Testis (tissue), 2 donors: ENCODE measurements around the gene DOHH.

Experiments used
- POLR2A ChIP-seq: fragments of 450-650 bp; IDR thresholded peaks from one replicate; pipeline ENCODE4 v1.6.1; 2017; ENCODE audit warnings: antibody characterized with exemption, mild to moderate bottlenecking, moderate library complexity
- TF ChIP-seq, protein P1 (sequence below), 3 experiments: fragments of 450-650 bp in 2 of 3; fragments of 200-600 bp in 1 of 3; sonication (generic) in 1 of 3; IDR thresholded peaks; one replicate each; pipeline ENCODE4 v1.5.1; 2016 to 2019; ENCODE audit warnings: antibody characterized with exemption in 3 of 3, mild to moderate bottlenecking in 2 of 3, moderate library complexity in 1 of 3

GRCh38 chr19:3528080-3528479 lies 27.6 kb upstream of the DOHH start:
- TF ChIP-seq, protein P1, sequence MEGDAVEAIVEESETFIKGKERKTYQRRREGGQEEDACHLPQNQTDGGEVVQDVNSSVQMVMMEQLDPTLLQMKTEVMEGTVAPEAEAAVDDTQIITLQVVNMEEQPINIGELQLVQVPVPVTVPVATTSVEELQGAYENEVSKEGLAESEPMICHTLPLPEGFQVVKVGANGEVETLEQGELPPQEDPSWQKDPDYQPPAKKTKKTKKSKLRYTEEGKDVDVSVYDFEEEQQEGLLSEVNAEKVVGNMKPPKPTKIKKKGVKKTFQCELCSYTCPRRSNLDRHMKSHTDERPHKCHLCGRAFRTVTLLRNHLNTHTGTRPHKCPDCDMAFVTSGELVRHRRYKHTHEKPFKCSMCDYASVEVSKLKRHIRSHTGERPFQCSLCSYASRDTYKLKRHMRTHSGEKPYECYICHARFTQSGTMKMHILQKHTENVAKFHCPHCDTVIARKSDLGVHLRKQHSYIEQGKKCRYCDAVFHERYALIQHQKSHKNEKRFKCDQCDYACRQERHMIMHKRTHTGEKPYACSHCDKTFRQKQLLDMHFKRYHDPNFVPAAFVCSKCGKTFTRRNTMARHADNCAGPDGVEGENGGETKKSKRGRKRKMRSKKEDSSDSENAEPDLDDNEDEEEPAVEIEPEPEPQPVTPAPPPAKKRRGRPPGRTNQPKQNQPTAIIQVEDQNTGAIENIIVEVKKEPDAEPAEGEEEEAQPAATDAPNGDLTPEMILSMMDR (IDR thresholded peaks at IDR 0.05), result no peak
- no peak for TF ChIP-seq POLR2A
